Effector CD8-positive, alpha-beta T cell (primary cell): Measurements from ENCODE around the gene SLIT1.

Experiments used
- DNase-seq: peaks from one replicate; lab custom pipeline; 2025; lab: John Stamatoyannopoulos, UW

The SLIT1 gene

GRCh38 chr10:97063271-97063982 is 122.3 kb downstream of the SLIT1 start:
- no peak for DNase-seq

GRCh38 chr10:97062456-97062855 is 123.3 kb downstream of the SLIT1 start:
- no peak for DNase-seq

GRCh38 chr10:97062046-97062445 is 123.7 kb downstream of the SLIT1 start:
- no peak for DNase-seq

GRCh38 chr10:97061423-97061822 is 124.3 kb downstream of the SLIT1 start:
- no peak for DNase-seq

- DNase-seq: no peak
Observed at GRCh38 chr10:97060441-97061084, 125.2 kb downstream of the SLIT1 start.

- no peak for DNase-seq
Observed at GRCh38 chr10:97059872-97060205, 125.9 kb downstream of the SLIT1 start.

GRCh38 chr10:97059006-97059871 is 126.5 kb downstream of the SLIT1 start:
- DNase-seq: no peak

- no peak for DNase-seq
Observed at GRCh38 chr10:97058521-97058920, 127.2 kb downstream of the SLIT1 start.

- DNase-seq: no peak
Observed at GRCh38 chr10:97057491-97058235, 128.1 kb downstream of the SLIT1 start.

GRCh38 chr10:97056003-97056630 is 129.6 kb downstream of the SLIT1 start:
- no peak for DNase-seq

- DNase-seq: no peak
Observed at GRCh38 chr10:97053276-97053675, 132.5 kb downstream of the SLIT1 start.

- DNase-seq: no peak
Observed at GRCh38 chr10:97050956-97051496, 134.7 kb downstream of the SLIT1 start.

- DNase-seq: no peak
Observed at GRCh38 chr10:97050205-97050745, 135.5 kb downstream of the SLIT1 start.

GRCh38 chr10:97049670-97050069 is 136.1 kb downstream of the SLIT1 start:
- DNase-seq: no peak

- DNase-seq: no peak
Observed at GRCh38 chr10:97048649-97049427, 136.9 kb downstream of the SLIT1 start.

GRCh38 chr10:97047788-97048187 is 138.0 kb downstream of the SLIT1 start:
- no peak for DNase-seq

GRCh38 chr10:97047083-97047736 is 138.5 kb downstream of the SLIT1 start:
- DNase-seq: no peak

- DNase-seq: no peak
Observed at GRCh38 chr10:97046456-97047082, 139.2 kb downstream of the SLIT1 start.

GRCh38 chr10:97043563-97043855 is 142.2 kb downstream of the SLIT1 start:
- no peak for DNase-seq
